ENCODE measurements around the gene GPRC5A.

DNA sequence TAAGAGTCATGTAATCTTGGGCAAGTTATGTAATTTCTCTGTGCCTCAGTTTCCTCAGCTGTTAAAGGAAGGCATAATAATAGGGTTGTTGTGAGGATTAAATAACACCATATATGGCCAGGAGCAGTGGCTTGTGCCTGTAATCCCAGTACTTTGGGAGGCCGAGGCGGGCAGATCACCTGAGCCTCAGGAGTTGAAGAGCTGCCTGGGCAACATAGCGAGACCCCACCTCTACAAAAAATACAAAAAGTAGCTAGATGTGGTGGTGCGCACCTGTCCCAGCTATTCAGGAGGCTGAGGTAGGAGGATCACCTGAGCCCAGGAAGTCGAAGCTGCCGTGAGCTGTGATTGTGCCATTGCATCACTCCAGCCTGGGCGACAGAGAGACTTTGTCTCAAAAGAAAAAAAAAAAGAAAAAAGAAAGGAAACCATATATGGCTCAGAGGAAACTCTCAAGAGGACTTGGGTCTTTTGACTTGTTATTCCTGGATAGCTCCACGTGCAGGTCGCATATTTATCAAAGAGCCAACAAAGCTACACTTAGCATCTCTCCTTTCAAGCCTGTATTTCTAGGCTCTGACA, 6.9 kb downstream of the GPRC5A start:
- no peak for TF ChIP-seq ZNF558 (tag by site-specific recombination; IDR thresholded peaks at IDR 0.05)
- TF ChIP-seq, protein P1, sequence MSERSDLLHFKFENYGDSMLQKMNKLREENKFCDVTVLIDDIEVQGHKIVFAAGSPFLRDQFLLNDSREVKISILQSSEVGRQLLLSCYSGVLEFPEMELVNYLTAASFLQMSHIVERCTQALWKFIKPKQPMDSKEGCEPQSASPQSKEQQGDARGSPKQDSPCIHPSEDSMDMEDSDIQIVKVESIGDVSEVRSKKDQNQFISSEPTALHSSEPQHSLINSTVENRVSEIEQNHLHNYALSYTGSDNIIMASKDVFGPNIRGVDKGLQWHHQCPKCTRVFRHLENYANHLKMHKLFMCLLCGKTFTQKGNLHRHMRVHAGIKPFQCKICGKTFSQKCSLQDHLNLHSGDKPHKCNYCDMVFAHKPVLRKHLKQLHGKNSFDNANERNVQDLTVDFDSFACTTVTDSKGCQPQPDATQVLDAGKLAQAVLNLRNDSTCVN (tag by site-specific recombination; optimal IDR thresholded peaks at IDR 0.05), result no peak

Measured in HEK293 (cell line).